RWPE2 (cell line): Measurements from ENCODE around the gene DNAJB6.

Experiments
- ATAC-seq: fragments of 200-7000 bp; cut with Tn5 transposase; 3 replicates; pipeline ENCODE4 v1.9.1; 2021; ENCODE audit warnings: low read depth
- DNase-seq: peaks from one replicate; pipeline ENCODE4 v3.0.0-alpha.2; 2020; ENCODE audit warnings: low spot score
- H3K27ac ChIP-seq: fragments of 450-650 bp; 2 replicates; pipeline ENCODE4 v1.5.1; 2017; ENCODE audit warnings: mild to moderate bottlenecking; ENCODE audit not compliant: poor library complexity, severe bottlenecking
- H3K27me3 ChIP-seq: fragments of 250-450 bp; sonication (Bioruptor Pico); 2 replicates; pipeline ENCODE4 v1.5.1; 2021; ENCODE audit warnings: mild to moderate bottlenecking, moderate library complexity; ENCODE audit not compliant: insufficient read depth, poor library complexity, severe bottlenecking
- H3K36me3 ChIP-seq: fragments of 250-450 bp; sonication (Bioruptor Pico); 2 replicates; pipeline ENCODE4 v1.5.1; 2020; ENCODE audit warnings: low read depth, mild to moderate bottlenecking, moderate library complexity
- H3K4me1 ChIP-seq: fragments of 250-450 bp; sonication (Bioruptor Pico); 2 replicates; pipeline ENCODE4 v1.5.1; 2021; ENCODE audit warnings: mild to moderate bottlenecking, moderate library complexity; ENCODE audit not compliant: insufficient read depth, poor library complexity, severe bottlenecking
- H3K4me3 ChIP-seq: fragments of 250-450 bp; sonication (Bioruptor Pico); 2 replicates; pipeline ENCODE4 v1.5.1; 2021; ENCODE audit warnings: mild to moderate bottlenecking, moderate library complexity; ENCODE audit not compliant: severe bottlenecking
- H3K9me3 ChIP-seq: fragments of 250-450 bp; sonication (Bioruptor Pico); 2 replicates; pipeline ENCODE4 v1.5.1; 2021; ENCODE audit warnings: mild to moderate bottlenecking, moderate library complexity; ENCODE audit not compliant: severe bottlenecking
- CTCF ChIP-seq: fragments of 450-650 bp; IDR thresholded peaks from one replicate; pipeline ENCODE4 v1.5.1; 2017; ENCODE audit warnings: mild to moderate bottlenecking, moderate library complexity; ENCODE audit not compliant: poor library complexity, severe bottlenecking

Gene DNAJB6

GRCh38 chr7:157400171-157400860, 63.5 kb downstream of the DNAJB6 start:
- Histone ChIP-seq H3K36me3 (peaks cover 12% of the 10 kb centered on the region), H3K27me3 (no peaks in the 10 kb centered on the region), H3K4me3 (no peak overlapping the region), H3K9me3 (no peaks in the 10 kb centered on the region), H3K4me1 (peaks cover 7% of the 10 kb centered on the region), H3K27ac (no peak overlapping the region)
- ATAC-seq (no peak), DNase-seq (no peak)
- TF ChIP-seq CTCF, result no peak

- ATAC-seq (no peak), DNase-seq (no peak)
- peaks cover 12% of the 10 kb centered on the region for H3K36me3 ChIP-seq
- no peak overlapping the region for H3K27ac ChIP-seq
- H3K4me3 ChIP-seq, result no peak overlapping the region
- H3K9me3 ChIP-seq, result no peaks in the 10 kb centered on the region
- TF ChIP-seq CTCF, result no peak
- H3K4me1 ChIP-seq, result peaks cover 7% of the 10 kb centered on the region
- no peaks in the 10 kb centered on the region for H3K27me3 ChIP-seq
Observed at GRCh38 chr7:157401567-157402387, 65.0 kb downstream of the DNAJB6 start.

- no peak overlapping the region for H3K4me3 ChIP-seq
- H3K4me1 ChIP-seq, result peaks cover 7% of the 10 kb centered on the region
- H3K36me3 ChIP-seq, result peaks cover 12% of the 10 kb centered on the region
- TF ChIP-seq CTCF, result no peak
- no peak for ATAC-seq
- H3K27ac ChIP-seq, result no peak overlapping the region
- DNase-seq, result no peak
- no peaks in the 10 kb centered on the region for H3K9me3 ChIP-seq
- H3K27me3 ChIP-seq, result no peaks in the 10 kb centered on the region
Observed at GRCh38 chr7:157402388-157402703, 65.5 kb downstream of the DNAJB6 start.

GRCh38 chr7:157402911-157403534, 66.2 kb downstream of the DNAJB6 start:
- no peak for ATAC-seq
- no peak for TF ChIP-seq CTCF
- no peaks in the 10 kb centered on the region for H3K9me3 ChIP-seq
- no peak for DNase-seq
- no peak overlapping the region for H3K4me3 ChIP-seq
- H3K27me3 ChIP-seq, result no peaks in the 10 kb centered on the region
- H3K36me3 ChIP-seq, result peaks cover 12% of the 10 kb centered on the region
- H3K27ac ChIP-seq, result no peak overlapping the region
- peaks cover 7% of the 10 kb centered on the region for H3K4me1 ChIP-seq
